GM21423 (cell line): ENCODE data around the gene UBE2N.
"Not testable (repeated sequence)": the region's sequence is repeated elsewhere in the genome, so short reads cannot be mapped to it uniquely, and the experiment has no call there.

Experiments
- ATAC-seq: cut with Tn5 transposase; IDR thresholded peaks from one replicate; pipeline ENCODE4 v1.9.1; 2021; ENCODE audit warnings: mild to moderate bottlenecking, moderate library complexity; ENCODE audit not compliant: unreplicated experiment

UBE2N gene

GRCh38 chr12:93447555-93448290 lies 6.0 kb upstream of the UBE2N start:
- ATAC-seq, result no peak

GRCh38 chr12:93443576-93443975 lies 1.8 kb upstream of the UBE2N start:
- ATAC-seq, result no peak

GRCh38 chr12:93442411-93443340 lies 929 bp upstream of the UBE2N start:
- ATAC-seq, result no peak

GRCh38 chr12:93441081-93441616 lies 598 bp downstream of the UBE2N start:
- peak; percentile 9 for ATAC-seq

GRCh38 chr12:93440043-93440835 lies 1.5 kb downstream of the UBE2N start:
- ATAC-seq, result no peak

- no peak for ATAC-seq
These were observed 3.3 kb downstream of the UBE2N start for GRCh38 chr12:93438266-93439050.

- ATAC-seq, result no peak
These were observed 7.4 kb downstream of the UBE2N start for GRCh38 chr12:93434256-93434865.

- ATAC-seq, result not testable (repeated sequence)
These were observed 9.7 kb downstream of the UBE2N start for GRCh38 chr12:93432031-93432430.

GRCh38 chr12:93430280-93430679 lies 11.5 kb downstream of the UBE2N start:
- no peak for ATAC-seq

- no peak for ATAC-seq
These were observed 11.9 kb downstream of the UBE2N start for GRCh38 chr12:93429852-93430251.

- ATAC-seq, result no peak
These were observed 12.3 kb downstream of the UBE2N start for GRCh38 chr12:93429448-93429847.

- ATAC-seq, result no peak
These were observed 13.8 kb downstream of the UBE2N start for GRCh38 chr12:93427779-93428564.

- ATAC-seq, result no peak
These were observed 15.3 kb downstream of the UBE2N start for GRCh38 chr12:93426412-93426805.

- no peak for ATAC-seq
These were observed 15.9 kb downstream of the UBE2N start for GRCh38 chr12:93425736-93426411.

- no peak for ATAC-seq
These were observed 19.7 kb downstream of the UBE2N start for GRCh38 chr12:93422050-93422449.

- ATAC-seq, result peak; percentile 40
These were observed 22.2 kb downstream of the UBE2N start for GRCh38 chr12:93419388-93420034.

- ATAC-seq, result no peak
These were observed 23.7 kb downstream of the UBE2N start for GRCh38 chr12:93417967-93418480.
